ENCODE measurements around the gene SVOP. TPM values are rescaled to one million over a fixed set of nuclear protein-coding genes. Genes with fewer than 3 reads are reported as not detected.
"Not testable (repeated sequence)": the region's sequence is repeated elsewhere in the genome, so short reads cannot be mapped to it uniquely, and the experiment has no call there.

The SVOP gene
- total RNA-seq, 2 donors from 2014 or later: 0.52 TPM; not detected in 1

GRCh38 chr12:108868781-108869180, 152.1 kb downstream of the SVOP start:
- WGBS, 2 donors: 80 to 82% methylated on average over 4 of the region's 4 CpGs
- Histone ChIP-seq H3K27me3 (no peaks in the 10 kb centered on the region), H3K4me3 (no peak overlapping the region), H3K9me3 (no peaks in the 10 kb centered on the region), H3K4me1 (peaks cover 13% of the 10 kb centered on the region), H3K27ac (no peak overlapping the region), H3K36me3 (replicated peaks in 1 of 2; ENCODE audit: insufficient read depth in 1 of 2, low read depth in 2 of 2) (no peaks in the 10 kb centered on the region)
- no peak for ATAC-seq
- intact Hi-C loops (cut with DNase I): no loop called here
- DNase-seq: no peak
- TF ChIP-seq POLR2A (IDR thresholded peaks at IDR 0.05) (no peak), CTCF (IDR thresholded peaks at IDR 0.05) (no peak)

- H3K36me3 ChIP-seq (replicated peaks in 1 of 2; ENCODE audit: insufficient read depth in 1 of 2, low read depth in 2 of 2); H3K27ac ChIP-seq; H3K9me3 ChIP-seq; intact Hi-C loops (cut with DNase I); H3K4me3 ChIP-seq; DNase-seq; ATAC-seq; H3K27me3 ChIP-seq; H3K4me1 ChIP-seq: not testable (repeated sequence)
- 92 to 93% methylated on average over 10 of the region's 10 CpGs for WGBS, 2 donors
Measured at GRCh38 chr12:108866083-108866482, 154.8 kb downstream of the SVOP start.

GRCh38 chr12:108865169-108865568, 155.7 kb downstream of the SVOP start:
- Histone ChIP-seq H3K27ac (no peak overlapping the region), H3K9me3 (no peaks in the 10 kb centered on the region), H3K4me3 (no peak overlapping the region), H3K4me1 (no peaks in the 10 kb centered on the region), H3K36me3 (replicated peaks in 1 of 2; ENCODE audit: insufficient read depth in 1 of 2, low read depth in 2 of 2) (no peaks in the 10 kb centered on the region), H3K27me3 (no peaks in the 10 kb centered on the region)
- TF ChIP-seq CTCF (IDR thresholded peaks at IDR 0.05) (no peak), POLR2A (IDR thresholded peaks at IDR 0.05) (no peak)
- DNase-seq (no peak), ATAC-seq (no peak)
- intact Hi-C loops (cut with DNase I): no loop called here
- 100% methylated on average over 4 of the region's 4 CpGs for WGBS, 2 donors

- H3K4me1 ChIP-seq: peaks cover 11% of the 10 kb centered on the region
- H3K36me3 ChIP-seq (replicated peaks in 1 of 2; ENCODE audit: insufficient read depth in 1 of 2, low read depth in 2 of 2): no peaks in the 10 kb centered on the region
- 89 to 91% methylated on average over 3 of the region's 3 CpGs for WGBS, 2 donors
- H3K4me3 ChIP-seq: no peak overlapping the region
- intact Hi-C loops (cut with DNase I): no loop called here
- H3K27me3 ChIP-seq: no peaks in the 10 kb centered on the region
- no peak overlapping the region for H3K27ac ChIP-seq
- TF ChIP-seq POLR2A (IDR thresholded peaks at IDR 0.05) (no peak), CTCF (IDR thresholded peaks at IDR 0.05) (no peak)
- DNase-seq: no peak
- no peak for ATAC-seq
- no peaks in the 10 kb centered on the region for H3K9me3 ChIP-seq
Measured at GRCh38 chr12:108862588-108862959, 158.3 kb downstream of the SVOP start.

- Histone ChIP-seq H3K36me3 (replicated peaks in 1 of 2; ENCODE audit: insufficient read depth in 1 of 2, low read depth in 2 of 2) (no peaks in the 10 kb centered on the region), H3K27ac (no peak overlapping the region), H3K4me1 (peaks cover 11% of the 10 kb centered on the region), H3K4me3 (no peak overlapping the region), H3K9me3 (no peaks in the 10 kb centered on the region), H3K27me3 (no peaks in the 10 kb centered on the region)
- DNase-seq (peak in 1 of 4 donors; percentile 63), ATAC-seq (no peak)
- intact Hi-C loops (cut with DNase I): no loop called here
- WGBS, 2 donors: 75 to 83% methylated on average over 6 of the region's 6 CpGs
- TF ChIP-seq POLR2A (IDR thresholded peaks at IDR 0.05): no peak
- no peak for TF ChIP-seq CTCF (IDR thresholded peaks at IDR 0.05)
Measured at GRCh38 chr12:108861878-108862587, 158.8 kb downstream of the SVOP start.

Data from body of pancreas (tissue), 4 donors.